ENCODE data around the gene MEGF8. TPM values are rescaled to one million over a fixed set of nuclear protein-coding genes. Genes with fewer than 3 reads are reported as not detected.

MEGF8 gene
- total RNA-seq, 1 donor from 2014 or later: 75.7 TPM

DNA sequence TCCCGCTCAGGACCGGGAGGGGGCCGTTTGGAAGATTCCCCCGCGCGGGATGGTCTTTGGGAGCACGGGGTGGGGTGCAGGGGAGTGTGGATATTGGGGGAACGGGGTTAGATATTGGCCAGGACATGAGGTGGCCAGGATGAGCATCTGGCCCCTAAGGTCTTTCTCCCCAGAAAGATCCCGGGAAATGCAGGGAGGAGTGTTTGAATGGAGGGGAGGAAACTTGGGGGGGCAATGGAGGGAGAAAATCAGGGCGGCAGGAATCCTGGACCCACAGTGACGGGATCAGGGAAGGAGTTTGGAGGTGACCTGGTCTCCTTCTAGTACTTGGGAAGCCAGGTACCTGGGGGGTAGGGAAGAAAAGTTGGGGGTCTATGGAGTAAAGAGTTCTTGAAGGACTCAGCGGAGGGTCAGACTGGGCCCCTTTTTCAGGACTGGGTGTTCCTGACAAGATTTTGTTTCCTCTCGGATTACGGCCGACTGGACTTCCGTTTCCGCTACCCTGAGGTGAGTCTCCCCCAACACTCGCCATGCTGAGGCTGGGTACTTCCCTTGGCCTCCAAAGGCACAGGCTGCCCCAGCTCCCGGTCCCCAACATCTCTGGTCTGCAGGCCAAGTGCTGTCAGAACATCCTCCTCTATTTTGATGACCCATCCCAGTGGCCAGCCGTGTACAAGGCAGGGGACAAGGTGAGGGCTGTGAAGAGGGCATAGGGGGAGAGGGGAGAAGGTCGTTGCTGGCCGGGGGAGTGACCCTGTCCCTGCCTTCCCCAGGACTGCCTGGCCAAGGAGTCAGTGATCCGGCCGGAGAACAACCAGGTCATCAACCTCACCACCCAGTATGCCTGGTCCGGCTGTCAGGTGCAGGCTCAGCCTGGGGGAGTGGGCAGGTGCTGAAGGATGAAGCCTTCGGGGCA is 11.3 kb upstream of the MEGF8 start:
- Mint-ChIP-seq H3K4me1 (ENCODE audit: unreplicated experiment) (peaks cover 11% of the 10 kb centered on the region), H3K27me3 (ENCODE audit: unreplicated experiment) (peaks cover 13% of the 10 kb centered on the region), H3K9me3 (ENCODE audit: unreplicated experiment) (no peaks in the 10 kb centered on the region), H3K27ac (ENCODE audit: unreplicated experiment) (no peak overlapping the region), H3K4me3 (ENCODE audit: unreplicated experiment) (peak overlapping the region; percentile 63), H3K36me3 (ENCODE audit: unreplicated experiment) (no peaks in the 10 kb centered on the region)
- DNase-seq (ENCODE audit: extremely low spot score, unreplicated experiment): no peak
- no peak for TF ChIP-seq CTCF (IDR thresholded peaks at IDR 0.05)

- Mint-ChIP-seq H3K4me1 (ENCODE audit: unreplicated experiment) (peaks cover 11% of the 10 kb centered on the region), H3K36me3 (ENCODE audit: unreplicated experiment) (no peaks in the 10 kb centered on the region), H3K27me3 (ENCODE audit: unreplicated experiment) (peaks cover 13% of the 10 kb centered on the region), H3K9me3 (ENCODE audit: unreplicated experiment) (no peaks in the 10 kb centered on the region), H3K27ac (ENCODE audit: unreplicated experiment) (no peak overlapping the region), H3K4me3 (ENCODE audit: unreplicated experiment) (no peak overlapping the region)
- no peak for TF ChIP-seq CTCF (IDR thresholded peaks at IDR 0.05)
- DNase-seq (ENCODE audit: extremely low spot score, unreplicated experiment): no peak
Measured at GRCh38 chr19:42315024-42315423, 10.4 kb upstream of the MEGF8 start.

DNA sequence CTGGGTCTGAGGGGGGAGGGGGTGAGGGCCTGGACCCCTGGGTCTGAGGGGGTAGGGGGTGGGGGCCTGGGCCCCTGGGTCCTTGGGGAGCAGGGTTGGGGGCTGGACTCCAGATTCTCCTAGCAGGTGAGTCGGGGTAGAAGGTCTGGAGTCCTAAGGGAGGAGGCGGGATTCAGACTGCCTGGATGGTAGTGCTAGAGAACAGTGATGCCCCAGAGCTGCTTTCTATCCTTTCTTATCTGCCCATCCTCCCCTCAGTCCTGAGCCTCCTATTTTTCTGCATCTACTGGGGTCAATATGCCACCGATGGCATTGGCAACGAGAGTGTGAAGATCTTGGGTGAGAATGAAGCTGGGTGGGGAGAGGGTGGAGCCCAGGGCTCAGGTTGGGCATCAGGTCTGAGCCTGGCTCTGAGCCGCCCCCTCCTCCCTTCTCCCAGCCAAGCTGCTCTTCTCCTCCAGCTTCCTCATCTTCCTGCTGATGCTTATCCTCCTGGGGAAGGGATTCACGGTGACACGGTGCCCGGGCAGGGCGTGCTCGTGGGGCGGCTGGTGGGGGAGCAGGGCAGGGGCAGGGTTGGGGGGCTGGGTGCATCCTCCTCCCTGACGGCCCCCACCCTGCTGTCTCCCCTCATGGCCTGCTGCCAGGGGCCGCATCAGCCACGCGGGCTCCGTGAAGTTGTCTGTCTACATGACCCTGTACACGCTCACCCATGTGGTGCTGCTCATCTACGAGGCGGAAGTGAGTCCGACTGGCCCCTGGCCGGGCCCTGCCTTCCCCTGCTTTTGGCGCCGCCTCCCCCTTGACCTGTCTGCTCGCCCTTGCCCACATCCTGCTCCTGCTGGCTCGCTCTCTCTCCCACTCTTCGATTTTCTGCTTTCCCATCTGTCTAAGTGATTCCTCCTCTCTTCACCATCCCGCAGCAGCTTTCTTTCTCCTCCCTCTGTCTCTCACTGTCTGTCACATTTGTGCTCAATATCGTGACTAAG is 8.9 kb upstream of the MEGF8 start:
- Mint-ChIP-seq H3K36me3 (ENCODE audit: unreplicated experiment) (no peaks in the 10 kb centered on the region), H3K27me3 (ENCODE audit: unreplicated experiment) (peaks cover 21% of the 10 kb centered on the region), H3K27ac (ENCODE audit: unreplicated experiment) (no peak overlapping the region), H3K4me1 (ENCODE audit: unreplicated experiment) (peaks cover 11% of the 10 kb centered on the region), H3K4me3 (ENCODE audit: unreplicated experiment) (no peak overlapping the region), H3K9me3 (ENCODE audit: unreplicated experiment) (no peaks in the 10 kb centered on the region)
- no peak for TF ChIP-seq CTCF (IDR thresholded peaks at IDR 0.05)
- DNase-seq (ENCODE audit: extremely low spot score, unreplicated experiment): no peak

GRCh38 chr19:42317535-42317934 is 7.9 kb upstream of the MEGF8 start:
- Mint-ChIP-seq H3K4me1 (ENCODE audit: unreplicated experiment) (peaks cover 11% of the 10 kb centered on the region), H3K27ac (ENCODE audit: unreplicated experiment) (no peak overlapping the region)

More at GRCh38 chr19:42317535-42317934, 7.9 kb upstream of the MEGF8 start:
- no peaks in the 10 kb centered on the region for H3K9me3 Mint-ChIP-seq (ENCODE audit: unreplicated experiment)
- no peak overlapping the region for H3K4me3 Mint-ChIP-seq (ENCODE audit: unreplicated experiment)
- no peaks in the 10 kb centered on the region for H3K36me3 Mint-ChIP-seq (ENCODE audit: unreplicated experiment)
- no peak for TF ChIP-seq CTCF (IDR thresholded peaks at IDR 0.05)
- no peak for DNase-seq (ENCODE audit: extremely low spot score, unreplicated experiment)
- H3K27me3 Mint-ChIP-seq (ENCODE audit: unreplicated experiment): peaks cover 25% of the 10 kb centered on the region
